Measurements from ENCODE around the gene BRSK1.

BRSK1 gene

DNA sequence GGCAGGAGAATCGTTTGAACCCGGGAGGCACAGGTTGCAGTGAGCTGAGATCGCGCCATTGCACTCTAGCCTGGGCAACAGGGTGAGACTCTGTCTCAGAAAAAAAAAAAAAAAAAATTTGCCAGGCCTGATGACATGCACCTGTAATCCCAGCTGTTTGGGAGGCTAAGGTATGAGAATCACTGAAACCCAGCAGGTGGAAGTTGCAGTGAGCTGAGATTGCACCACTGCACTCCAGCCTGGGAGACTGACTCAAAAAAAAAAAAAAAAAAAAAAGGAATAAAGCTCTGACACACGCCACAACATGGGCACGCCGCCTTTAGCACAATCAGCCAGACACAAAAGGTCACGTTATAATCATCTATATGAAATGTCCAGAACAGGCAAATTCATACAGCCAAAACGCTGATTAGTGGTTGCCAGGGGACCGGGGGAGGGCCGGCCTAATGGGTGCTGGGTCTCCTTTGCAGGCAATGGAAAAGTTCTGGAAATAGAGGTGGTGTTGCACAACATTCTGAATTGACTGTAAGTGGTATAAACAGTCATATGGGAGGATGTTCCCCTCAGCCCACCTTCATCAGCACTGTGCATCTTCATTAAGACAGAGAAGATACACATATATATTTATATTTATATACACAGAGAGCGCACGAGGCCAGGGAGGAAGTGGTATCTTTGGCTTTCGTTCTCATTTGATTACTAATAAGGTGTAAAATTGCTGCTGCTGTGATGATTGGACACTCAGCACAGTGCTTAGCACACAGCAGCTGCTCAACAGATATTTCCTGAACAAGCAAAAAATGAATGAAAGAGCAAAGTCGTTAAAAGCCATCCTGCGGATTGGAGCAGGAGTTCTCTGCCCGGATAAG is 7.7 kb upstream of the BRSK1 start:
- no peak for DNase-seq

DNA sequence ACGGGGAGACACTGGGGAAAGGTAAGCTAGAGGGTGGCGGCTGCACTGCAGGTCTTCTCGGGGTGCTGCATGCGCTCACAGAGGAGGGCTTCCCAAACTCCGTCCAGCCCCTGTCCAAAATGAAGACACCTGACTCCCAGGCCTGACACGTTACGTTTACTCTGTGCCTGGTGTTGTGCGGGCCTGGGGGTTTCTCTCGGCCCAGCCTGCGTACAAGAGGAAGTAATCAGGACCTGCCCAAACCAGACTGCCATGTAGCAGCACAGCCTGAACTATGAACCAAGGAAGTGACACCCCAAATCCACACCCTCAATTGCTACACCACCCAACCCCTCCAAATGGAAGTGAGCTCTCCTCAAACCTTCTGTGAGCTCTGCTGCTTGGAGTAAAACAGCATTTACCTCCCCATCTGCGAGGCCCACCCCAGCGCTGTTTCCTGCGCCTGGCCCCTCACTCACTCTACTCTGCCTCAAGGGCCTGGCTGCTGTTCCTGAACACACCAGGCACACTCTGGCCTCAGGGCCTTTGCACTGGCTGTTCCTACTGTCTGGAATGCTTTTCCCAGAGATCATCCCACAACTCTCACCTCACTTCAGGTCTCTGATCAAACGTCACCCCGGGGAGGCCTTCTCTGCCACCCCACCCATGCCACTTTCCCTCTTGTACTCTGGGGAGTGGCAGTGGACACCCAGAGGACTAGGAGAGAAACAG is 6.9 kb upstream of the BRSK1 start:
- DNase-seq, result no peak

DNA sequence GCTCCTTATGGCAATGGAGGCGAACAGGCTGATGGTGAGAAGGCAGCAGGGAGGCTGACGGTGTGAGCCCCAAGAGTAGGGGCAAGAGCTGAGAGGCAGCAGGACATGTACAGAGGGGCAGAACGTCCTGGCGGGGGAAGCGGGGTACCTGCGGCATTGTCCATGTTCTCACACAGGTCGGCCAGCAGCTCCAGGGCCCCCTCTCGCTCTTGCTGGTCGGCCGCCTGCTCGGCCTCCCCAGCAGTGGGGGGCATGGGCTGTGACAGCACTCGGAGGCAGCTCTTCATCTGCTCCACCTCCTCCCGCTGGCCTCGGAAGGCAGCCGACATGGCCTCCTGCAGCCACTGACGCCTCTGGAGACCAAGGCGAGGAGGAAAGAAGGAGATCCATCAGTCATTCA is 6.3 kb upstream of the BRSK1 start:
- DNase-seq, result no peak

DNA sequence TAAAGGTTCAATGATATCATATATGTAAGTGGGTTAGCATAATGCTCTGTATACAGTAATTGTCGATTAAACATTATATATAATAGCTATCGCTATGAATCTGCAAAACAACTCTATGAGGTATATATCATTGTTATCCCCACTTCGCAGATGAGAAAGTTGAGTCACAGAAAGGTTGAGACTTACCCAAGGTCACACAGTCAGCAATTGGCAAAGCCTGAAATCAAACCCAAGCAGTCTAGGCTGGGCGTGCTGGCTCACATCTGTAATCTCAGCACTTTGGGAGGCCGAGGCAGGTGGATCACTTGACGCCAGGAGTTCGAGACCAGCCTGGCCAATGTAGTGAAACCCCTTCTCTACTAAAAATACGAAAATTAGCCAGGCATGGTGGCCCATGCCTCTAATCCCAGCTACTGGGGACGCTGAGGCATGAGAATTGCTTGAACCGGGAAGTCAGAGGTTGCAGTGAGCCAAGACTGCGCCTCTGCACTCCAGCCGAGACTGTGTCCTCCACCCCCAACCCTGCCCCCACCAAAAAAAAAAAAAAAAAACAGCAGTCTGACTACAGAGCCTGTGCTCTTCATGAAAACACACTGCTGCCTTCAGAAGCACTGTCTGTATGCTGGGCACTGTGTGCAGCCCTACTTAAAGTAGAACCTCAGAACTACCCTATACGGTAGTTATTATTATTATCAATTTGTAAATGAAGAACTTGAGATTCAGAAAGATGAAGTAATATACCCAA is 5.2 kb upstream of the BRSK1 start:
- DNase-seq, result no peak

DNA sequence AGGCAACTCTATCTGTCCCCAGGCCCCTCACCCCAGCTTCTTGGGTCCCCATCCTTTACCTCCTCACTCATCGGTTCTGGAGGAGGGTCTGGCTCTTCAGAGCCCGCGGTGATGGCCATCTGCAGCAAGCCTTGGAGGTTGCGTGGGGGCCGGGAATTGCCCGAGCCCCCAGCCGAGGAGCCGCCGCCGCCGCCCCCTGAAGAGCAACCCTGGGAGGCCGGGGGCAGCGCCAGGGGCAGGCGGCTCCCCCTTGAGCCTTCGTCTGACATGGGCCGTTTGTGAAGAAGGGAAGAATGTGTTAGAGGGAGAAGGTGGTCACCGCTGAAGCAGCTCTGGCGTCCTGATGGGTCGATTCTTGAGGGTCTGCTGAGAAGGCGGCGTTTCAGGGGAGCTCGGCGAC is 4.5 kb upstream of the BRSK1 start:
- no peak for DNase-seq

DNA sequence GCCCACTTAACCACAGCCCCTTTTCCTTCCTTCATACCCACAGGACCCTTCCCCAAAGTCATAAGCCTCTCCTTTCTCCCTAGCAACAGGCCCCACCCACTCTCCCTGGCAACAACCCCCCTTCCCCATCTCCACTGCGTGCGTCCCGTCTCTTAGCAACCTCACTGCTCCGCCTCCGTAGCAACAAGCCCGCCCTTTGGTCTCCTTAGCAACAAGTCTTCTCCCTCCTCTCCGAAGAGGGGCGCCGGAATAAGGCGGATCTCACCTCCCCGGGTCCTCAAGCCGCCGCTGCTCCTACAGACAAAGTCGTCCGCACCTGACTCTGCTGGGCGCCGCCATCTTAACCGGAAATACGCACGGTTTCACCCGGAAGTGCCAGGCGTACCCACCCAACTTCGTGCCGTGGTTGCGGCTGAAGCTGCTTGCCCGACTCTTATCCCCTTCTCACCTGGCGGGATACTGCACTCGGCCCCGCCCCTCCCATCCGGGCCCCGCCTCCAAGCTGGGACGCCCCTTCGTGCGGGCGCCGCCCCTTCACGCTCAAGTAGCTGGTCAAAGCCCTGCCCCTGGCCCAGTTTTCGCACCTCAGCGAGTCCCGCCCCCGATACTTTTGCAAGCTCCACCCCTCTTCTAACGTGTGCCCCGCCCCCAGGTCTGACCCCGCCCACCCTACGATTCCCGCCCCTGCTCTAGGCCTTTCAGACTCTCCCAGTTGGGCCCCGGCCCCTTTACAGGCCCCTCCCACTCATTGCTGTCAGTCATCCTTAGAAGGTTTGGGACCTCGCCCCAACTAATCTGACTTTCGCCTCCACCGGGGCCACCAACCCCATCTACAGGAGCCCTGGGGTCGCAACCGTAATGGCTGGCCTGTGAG is 3.8 kb upstream of the BRSK1 start, which contains the start of gene HSPBP1:
TSS of gene HSPBP1 (minus strand) at position 341 of the 874 bp plus-strand sequence. CDS start 502 bp downstream, outside the sequence.
- peak; percentile 87 for DNase-seq

DNA sequence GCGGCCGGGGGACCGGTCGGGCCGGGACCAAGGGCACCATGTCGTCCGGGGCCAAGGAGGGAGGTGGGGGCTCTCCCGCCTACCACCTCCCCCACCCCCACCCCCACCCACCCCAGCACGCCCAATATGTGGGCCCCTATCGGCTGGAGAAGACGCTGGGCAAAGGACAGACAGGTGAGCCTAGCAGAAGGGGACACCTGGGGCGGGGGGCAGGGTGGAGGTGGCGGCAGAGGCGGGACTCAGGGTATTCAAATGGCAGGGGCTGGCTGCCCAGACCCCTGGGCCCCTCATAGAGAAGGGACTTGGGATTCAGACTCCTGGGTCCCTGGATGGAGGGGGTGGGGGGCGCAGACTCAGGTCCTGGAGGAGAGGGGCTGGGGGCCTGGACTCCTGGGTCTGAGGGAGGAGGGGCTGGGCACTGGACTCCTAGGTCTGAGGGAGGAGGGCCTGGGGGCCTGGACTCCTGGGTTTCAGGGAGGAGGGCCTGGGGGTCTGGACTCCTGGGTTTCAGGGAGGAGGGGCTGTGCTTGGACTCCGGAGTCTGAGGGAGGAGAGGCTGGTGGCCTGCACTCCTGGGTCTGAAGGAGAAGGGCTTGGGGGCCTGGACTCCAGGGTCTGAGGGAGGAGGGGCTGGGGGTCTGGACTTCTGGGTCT is 735 bp downstream of the BRSK1 start:
- no peak for DNase-seq

DNA sequence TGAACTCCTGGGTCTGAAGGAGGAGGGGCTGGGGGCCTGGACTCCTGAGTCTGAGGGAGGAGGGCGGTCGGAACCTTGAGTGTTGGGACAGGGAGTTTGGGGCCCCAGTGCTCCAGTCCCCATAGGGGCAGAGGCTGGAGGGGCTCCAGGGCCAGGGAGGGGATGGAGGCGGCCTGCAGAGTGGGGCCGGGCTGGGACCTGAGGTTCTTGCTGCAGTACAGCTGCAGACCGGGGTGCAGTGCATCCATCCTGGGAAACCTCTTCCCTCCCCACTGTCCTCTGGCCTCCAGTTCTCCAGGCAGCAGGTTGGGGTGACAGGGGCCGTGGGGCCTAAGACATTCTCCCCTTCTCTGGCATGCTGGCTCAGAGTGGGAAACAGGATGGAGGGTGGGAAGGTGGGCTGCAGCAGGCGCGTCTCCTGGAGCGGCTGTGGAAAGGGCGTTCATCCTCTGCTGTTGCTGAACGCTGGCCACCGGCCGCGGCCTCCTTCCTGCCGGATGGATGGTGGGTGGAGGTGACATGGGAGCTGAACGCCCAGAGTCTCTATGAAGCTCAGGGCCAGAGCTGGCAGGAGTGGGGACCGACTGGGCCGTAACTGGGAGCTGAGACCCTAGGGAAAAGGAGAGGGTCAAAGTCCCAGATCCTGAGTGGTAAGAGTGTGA is 1.6 kb downstream of the BRSK1 start:
- no peak for DNase-seq

DNA sequence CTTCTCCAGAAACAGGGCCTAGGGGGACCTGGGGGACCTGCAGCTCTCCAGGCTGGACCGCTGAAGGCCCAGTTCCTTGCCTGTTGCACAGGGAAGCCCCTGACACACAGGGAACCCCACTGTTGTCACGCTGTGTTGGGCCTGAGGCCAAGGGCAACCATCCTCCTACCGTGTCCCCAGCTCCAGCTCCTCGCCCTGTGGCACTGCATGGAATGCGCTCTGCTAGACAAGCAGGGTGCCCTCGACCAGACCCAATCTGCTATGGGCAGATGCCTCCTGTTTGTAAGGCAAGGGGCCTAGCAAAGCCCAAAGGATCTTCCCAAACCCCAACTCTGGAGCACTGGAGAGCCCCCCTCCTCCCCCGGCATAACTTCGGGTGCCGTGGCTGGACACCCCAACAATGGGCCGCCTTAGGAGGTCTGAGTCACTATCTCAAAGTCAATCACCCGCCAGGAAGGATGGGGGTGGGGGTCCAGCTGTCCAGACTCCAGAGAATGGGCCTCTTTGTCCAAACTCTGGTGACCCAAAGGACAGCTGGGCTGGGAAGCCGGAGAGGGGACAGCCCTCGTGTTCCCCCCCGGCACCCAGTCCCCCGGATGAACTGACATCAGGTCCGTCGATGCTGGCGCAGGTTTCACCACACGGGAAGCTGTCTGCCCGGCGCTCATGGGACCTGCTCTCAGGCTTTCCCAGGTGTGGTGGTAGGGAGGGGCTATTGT is 3.7 kb downstream of the BRSK1 start:
- DNase-seq, result peak; percentile 89

DNA sequence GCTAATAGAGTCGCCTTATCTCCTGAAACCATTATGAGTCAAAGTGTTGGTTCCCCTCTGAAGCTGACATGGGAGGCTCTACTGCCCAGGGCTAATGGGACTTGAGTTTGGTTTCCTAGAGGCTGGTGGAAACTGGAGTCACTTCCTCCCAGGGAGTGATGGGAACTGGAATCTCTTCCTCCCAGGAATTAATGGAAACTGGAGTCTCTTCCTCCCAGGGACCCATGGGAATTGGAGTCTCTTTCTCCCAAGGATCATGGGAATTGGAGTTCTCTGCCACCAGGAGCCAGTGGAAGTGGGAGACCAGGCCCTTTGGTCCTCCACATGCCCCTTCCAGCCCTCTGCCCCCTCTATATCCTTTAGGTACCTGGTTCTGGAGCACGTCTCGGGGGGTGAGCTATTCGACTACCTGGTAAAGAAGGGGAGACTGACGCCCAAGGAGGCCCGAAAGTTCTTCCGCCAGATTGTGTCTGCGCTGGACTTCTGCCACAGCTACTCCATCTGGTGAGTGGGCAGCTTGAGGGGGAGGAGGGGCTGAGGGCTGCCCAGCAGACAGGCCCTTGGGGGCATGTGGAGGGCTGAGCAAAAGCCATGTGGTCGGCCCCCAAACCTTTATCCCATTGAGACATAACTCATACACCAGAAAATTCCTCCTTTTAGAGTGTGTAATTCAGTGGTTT is 5.5 kb downstream of the BRSK1 start:
- no peak for DNase-seq

DNA sequence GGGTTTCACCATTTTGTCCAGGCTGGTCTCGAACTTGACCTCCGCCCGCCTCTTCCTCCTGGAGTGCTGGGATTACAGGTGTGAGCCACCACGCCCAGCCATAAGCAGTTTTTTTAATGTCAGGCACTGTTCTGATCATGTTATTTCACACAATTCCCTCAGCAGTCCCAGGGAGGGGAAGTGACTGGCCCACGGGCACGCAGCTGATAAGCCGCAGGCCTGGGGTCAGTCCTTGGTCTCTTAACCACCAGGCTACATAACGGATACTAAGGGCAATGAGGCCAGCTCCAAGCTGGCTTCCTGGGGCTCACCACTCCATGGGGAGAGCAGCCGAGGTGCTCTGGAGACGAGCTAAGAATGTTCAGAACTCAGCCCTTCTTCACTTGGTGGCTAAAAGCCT is 13.5 kb downstream of the BRSK1 start:
- DNase-seq, result no peak

DNA sequence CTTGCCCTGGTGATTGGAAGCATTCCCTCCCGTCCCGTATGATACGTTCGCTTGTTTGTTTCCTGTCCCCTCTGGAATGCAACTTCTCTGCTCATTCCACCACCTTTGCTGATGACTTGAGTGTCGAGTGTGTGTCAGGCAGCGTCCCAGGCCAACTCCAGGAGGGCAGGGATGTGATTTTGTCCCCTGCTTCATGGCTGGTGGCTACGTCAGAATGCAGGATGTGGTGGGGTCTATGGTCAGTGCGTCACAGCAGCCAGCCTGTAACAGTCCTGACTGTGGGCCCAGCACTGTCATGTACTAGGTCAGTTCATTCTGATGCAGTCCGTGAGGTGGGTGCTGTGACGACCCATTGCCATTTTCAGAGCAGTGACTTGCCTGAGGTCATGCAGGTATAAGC is 16.2 kb downstream of the BRSK1 start:
- DNase-seq, result no peak

DNA sequence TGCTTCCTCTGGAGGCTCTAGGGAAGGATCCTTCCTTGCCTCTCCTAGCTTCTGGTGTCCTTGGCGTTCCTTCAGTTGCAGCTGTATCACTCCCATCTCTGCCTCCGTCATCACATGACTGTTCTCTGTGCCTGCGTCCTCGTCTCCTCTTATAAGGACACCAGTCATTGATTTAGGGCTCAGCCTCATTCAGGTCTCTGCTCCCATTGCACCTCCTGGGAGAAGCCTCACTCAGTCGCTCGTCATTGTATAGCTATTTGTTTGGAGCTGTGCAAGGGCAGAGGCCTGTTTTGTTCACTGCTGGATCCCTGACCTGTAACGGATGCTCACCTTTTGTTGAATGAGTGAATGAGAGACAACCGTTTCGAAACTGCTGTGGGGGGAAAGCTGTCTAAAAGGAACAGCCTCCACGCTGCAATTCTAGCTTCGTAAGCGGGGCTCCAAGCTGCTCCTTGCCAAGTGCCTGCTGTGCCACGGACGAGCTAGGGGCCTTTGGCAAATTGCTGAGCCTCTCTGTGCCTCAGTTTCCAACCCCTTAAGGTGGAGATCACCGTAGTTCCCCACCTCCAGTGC is 17.2 kb downstream of the BRSK1 start:
- no peak for DNase-seq

DNA sequence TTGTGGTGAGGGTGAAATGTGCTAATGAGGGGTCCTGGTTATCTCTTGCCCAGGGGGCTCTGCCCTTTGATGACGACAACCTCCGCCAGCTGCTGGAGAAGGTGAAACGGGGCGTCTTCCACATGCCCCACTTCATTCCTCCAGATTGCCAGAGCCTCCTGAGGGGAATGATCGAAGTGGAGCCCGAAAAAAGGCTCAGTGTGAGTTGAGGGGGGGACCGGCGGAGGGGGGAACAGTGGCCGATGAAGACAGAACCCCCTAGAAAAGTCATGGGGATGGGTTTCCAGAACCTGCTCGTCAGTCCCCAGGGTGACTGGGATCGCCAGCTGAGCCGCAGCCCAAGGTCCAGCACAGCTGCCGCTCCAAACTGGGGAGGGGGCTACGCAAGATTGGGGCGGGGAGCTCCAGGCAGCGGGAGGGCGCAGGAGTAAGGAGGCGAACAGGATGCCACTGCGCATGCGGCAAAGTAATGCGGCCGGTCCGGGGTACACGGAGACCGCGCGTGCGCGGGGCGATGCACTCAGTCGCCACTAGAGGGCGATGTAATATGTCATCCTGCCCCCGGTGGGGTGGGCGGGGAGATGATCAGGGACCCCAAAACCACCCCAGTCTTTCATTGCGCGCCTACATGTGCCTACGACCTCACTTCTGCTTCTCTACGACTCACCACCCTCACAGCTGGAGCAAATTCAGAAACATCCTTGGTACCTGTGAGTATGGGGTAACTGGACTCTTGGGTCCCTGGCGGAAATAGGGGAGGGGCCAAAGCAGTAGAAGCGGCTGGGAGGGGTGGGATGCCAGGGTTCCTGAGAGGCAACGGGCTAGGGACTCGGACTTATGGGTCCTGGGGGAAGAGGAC is 17.9 kb downstream of the BRSK1 start:
- DNase-seq, result peak; percentile 85

DNA sequence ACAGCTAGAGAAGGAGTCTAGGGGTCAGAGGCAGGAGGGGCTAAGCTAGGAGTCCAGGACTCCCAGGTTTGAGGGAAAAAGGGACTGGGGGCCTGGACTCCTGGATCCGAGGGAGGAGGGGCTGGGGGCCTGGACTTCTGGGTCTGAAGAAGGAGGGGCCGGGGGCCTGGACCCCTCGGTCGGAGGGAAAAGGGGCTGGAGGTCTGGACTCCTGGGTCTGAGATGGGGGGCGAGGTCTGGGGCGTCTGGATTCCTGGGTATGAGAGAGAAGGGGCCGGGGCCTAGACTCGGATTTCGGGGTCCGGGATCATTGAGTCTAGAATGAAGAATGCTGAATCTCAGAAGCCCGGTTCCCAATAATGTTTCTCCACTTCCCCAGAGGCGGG is 18.5 kb downstream of the BRSK1 start:
- no peak for DNase-seq

DNA sequence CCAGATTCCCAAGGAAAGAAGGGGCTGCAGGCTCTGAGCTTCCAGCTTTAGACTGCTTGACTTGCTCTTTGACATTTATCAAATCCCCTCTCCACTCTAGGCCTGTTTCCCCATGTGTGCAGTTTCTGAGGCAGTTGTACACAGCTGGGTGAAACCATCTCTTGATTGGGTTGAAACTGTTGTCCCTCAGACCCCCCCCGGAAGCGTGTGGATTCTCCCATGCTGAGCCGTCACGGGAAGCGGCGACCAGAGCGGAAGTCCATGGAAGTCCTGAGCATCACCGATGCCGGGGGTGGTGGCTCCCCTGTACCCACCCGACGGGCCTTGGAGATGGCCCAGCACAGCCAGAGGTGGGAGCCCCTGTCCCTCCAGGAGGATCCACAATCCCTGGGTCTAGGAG is 19.7 kb downstream of the BRSK1 start:
- no peak for DNase-seq

DNA sequence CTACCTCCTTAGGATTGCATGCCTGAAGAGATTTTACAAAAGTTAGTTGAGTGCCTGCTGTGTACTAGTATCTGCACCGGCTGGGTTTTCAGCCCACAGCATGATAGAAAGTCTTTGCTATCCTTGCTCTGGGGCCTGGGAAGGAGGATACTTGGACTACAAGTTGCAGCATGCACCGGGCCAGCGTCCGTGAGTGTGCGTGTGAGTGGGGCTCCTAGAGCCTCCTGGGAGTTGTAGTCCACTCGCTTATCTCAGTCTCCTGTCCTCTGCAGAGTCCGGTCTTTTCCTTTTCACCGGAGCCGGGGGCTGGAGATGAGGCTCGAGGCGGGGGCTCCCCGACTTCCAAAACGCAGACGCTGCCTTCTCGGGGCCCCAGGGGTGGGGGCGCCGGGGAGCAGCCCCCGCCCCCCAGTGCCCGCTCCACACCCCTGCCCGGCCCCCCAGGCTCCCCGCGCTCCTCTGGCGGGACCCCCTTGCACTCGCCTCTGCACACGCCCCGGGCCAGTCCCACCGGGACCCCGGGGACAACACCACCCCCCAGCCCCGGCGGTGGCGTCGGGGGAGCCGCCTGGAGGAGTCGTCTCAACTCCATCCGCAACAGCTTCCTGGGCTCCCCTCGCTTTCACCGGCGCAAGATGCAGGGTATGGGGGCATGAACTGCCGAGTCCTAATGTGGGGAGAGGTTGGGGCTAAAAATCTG is 20.6 kb downstream of the BRSK1 start:
- no peak for DNase-seq

DNA sequence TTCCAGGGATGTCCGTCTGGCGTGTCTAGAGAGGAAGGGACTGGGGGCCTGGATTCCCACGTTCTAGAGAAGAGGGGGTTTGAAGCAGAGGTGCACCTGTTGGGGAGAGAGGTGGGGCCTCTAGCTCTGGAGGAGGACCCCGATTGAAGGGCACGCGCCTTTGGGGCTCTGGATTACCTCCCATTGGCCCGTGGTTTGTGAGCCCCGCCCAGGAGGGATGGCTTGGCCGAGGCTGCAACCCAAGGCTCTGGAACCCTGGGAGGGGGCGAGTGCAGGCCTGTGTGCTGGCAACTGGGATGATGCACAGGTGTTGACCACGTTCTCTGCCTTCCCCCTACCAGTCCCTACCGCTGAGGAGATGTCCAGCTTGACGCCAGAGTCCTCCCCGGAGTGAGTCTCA is 21.2 kb downstream of the BRSK1 start:
- DNase-seq, result no peak

Data from midbrain (tissue), 1 donor.